Endometrium (tissue), 2 donors: ENCODE data around the gene SCUBE1.

Source experiments
- FAIRE-seq: peaks from 2 replicates; lab custom pipeline; 2012; peaks lifted over from hg19 to GRCh38; lab: Jason Lieb, UNC
- donor health status: control.
- donor health status: control.

Gene SCUBE1

DNA sequence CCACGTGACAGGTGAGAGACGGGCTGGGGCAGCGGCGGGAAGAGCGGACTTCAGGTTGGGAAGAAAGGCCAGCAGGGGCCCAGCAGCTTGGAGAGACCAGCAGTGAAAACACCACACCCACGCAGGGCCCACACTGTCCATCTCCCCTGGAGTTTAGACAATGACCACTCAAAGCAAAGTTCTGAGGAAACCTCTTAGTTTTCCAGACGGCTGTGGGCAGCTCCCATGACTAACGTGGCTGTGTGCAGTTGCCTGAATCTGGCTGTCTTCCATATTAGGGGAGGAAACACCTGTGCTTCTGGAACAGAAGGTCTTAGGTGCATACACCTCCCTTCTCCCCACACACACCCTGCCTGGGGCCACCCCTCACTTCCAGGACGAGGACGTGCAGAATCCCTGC is 85.6 kb downstream of the SCUBE1 start:
- FAIRE-seq: no peak

- FAIRE-seq: no peak
Measured at GRCh38 chr22:43256976-43257545, 86.1 kb downstream of the SCUBE1 start.

- FAIRE-seq: no peak
Measured at GRCh38 chr22:43256569-43256968, 86.6 kb downstream of the SCUBE1 start.

DNA sequence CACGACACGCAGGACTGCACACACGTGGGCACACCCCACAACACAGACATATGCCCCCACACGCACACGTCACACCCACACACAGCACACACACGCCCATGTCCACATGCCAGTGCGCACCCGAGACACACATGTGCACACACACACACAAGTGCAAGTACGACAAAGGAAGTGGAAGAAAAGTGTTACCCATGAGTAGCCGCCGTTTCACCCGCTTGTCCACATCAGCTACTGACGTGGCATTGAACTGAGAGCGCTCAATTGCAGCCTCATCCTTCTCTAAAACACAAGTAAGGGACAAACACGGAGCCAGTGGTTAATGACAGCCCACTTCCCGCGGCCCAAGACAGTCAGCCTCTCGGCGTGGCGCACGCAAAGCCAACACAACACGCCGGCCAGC is 87.9 kb downstream of the SCUBE1 start:
- FAIRE-seq: no peak

DNA sequence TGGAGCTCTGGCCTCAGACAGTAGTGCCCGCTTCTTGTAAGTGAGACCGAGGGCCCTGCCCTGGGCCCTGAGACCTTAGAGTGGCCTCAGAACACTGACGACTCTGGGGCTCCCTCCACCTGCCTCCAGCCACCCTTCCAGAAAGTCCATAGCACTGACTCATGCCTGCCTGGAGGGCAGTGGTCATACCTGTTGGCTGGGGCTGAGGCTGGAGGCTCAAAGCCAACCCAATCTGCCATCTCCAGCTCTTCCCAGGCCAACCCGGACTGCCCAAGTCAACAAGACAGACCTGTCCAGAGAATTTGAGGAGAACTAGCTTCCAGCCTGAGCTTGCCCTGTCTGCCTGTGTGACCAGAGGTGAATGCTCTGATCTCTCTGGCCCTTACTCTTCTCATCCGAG is 89.3 kb downstream of the SCUBE1 start:
- no peak for FAIRE-seq

DNA sequence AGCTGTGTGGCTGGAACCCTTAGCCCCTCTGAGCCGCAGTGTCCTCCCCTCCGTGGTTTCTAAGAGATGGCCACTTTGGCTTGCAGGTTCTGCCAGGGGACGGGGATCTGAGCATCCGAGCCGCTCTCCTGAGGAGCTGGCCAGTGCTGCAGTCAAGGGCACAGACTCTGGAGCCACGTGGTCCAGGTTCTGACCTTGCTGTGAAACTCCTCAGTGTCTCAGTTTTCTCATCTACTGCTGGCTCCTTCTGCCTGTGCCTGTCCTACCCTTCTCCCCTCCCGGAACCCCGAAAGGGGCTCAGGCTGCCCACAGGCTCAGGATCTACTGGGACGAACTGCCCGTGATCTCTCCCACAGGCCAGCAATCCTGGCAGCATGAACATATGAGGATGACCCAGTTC is 90.9 kb downstream of the SCUBE1 start:
- no peak for FAIRE-seq

DNA sequence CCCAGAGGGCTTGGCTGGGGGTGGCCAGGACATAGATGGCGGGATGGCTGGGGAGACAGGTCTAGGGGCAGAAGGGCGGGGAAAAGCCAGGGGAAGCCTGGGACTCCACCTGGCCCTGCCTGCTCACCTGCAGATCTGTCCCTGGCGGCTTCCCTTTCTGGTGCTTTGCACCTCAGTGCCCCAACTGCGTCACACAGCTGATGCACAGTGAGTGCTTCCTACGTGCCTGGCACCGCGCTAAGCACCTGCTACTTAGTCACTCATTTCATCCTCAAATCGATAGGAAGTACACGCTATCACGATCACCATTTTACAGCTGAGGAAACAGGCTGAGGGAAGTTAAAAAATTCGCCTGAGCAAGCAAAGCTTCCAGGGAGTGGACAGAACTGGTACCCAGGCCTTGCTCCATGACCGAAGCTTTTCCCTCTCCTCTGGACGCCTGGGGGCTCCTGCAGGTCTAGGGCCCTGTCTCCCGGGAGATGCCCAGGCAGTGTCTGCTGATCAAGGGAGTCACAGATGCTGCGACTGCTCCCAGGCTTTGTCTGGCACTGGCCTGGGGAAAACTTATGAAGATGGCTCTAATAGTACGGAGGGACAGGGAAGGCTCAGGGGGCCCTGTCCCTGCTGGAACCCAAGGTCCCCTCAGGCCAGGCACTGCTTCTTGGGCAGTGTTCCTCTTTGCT is 93.2 kb downstream of the SCUBE1 start:
- FAIRE-seq: no peak

DNA sequence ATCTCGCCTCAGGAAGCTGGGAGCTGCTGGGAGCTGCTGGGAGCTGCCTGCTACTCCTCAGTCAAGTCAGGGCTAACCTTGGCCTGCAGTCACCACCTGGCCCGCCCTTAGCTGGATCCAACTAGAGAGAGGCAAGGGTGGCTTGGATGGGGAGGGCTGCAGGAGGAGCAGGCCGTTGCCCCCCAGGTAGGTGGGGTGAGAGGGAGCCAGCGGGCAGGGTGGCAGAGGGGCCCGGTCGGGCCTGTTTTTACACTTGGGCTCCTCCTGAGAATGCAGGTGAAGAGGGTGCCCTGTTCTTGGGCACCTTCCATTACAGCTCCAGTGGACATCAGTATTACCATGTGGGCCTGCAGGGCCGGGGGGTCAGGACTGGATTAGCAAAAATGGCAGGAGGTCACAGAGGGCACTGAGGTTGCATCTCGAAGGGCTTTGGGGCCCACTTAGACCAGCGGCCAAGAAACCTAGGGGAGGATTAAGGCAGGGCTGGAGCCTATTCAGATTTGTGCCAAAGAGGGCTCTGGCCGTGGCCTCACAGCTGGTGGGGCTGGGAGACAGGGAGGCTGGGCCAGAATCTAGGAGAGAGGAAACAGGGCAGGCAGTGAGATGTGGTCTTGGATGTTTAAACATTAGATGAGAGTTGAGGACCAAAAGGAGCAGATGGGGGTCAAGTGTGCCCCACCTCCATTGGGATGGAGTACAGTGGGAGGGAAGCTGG is 95.5 kb downstream of the SCUBE1 start:
- no peak for FAIRE-seq

- FAIRE-seq: no peak
Measured at GRCh38 chr22:43246188-43246587, 97.0 kb downstream of the SCUBE1 start.

DNA sequence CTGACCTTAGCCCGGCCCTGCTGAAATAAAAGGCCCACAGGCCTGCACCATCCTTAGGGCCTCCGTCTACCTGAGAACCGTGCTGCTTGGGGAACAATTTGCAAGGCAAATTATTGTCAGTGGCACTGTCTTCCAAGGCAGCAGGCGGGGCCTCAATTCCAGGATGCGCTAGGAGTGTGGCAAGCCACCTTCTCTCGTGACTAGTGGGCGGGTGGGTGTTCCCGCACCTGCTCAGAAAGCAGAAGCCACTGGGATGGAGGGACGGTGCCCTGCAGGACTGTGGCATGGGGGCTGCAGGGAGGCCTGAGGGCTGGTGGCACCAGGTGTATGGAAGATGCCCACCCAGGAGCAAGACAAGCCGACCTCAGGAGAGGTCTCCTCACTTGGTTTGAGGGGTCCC is 97.5 kb downstream of the SCUBE1 start:
- FAIRE-seq: no peak

- no peak for FAIRE-seq
Measured at GRCh38 chr22:43244803-43245527, 98.2 kb downstream of the SCUBE1 start.

- no peak for FAIRE-seq
Measured at GRCh38 chr22:43244402-43244801, 98.8 kb downstream of the SCUBE1 start.

DNA sequence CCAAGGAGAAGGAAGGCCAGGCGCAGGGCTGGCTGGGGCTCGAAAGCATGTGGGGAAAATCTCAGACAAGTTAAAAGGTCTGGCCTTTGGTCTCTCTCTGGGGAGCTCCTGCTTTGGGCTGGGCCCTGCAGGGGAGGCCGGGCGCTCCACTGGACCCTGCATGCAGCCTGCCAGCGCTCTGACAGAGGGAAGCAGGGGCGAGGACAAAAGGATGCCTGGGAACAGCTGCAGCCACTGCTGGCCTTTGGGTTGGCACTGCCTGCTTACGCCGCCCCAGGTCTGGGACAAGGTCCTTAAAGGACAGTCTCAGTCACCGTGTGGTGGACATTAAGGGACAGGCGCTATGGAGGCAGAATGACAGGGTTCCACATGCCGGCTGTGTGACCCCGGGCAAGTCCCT is 99.8 kb downstream of the SCUBE1 start:
- no peak for FAIRE-seq

GRCh38 chr22:43242627-43243026 is 100.5 kb downstream of the SCUBE1 start:
- FAIRE-seq: no peak

DNA sequence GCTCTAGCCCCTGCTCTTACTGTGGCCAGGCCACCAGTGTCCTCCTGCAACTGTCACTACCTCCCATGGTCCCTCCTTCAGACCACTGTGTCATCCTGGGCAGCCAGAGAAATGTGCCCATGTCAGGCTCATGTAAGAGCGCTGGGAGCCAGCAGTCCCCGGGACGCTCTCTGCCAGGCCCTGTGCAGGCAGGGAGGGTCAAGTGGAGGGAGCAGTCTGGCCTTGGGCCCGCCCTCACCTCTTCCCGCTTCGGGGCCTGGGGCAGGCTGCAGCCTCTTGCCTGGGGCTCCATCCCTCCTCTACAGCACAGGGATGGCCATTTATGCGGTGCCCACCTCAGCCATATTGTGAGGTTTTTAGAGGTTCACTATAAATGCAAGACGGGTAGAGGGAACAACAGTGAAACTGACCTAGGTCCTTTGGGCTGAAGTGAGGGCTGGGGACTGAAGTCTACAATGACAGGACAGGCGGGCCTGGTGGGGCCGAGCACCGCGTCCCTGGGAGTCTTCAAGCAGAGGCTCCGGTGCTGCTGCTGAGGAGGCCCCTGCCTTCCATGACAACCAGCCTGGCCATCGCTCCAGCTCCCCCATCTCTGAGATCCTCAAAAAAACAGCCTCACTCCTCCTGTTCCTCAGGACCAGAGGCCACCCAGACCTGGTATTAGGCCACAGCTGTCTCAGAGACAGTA is 101.3 kb downstream of the SCUBE1 start:
- FAIRE-seq: no peak

GRCh38 chr22:43241138-43241597 is 102.0 kb downstream of the SCUBE1 start:
- FAIRE-seq: no peak

GRCh38 chr22:43240614-43241013 is 102.6 kb downstream of the SCUBE1 start:
- no peak for FAIRE-seq

DNA sequence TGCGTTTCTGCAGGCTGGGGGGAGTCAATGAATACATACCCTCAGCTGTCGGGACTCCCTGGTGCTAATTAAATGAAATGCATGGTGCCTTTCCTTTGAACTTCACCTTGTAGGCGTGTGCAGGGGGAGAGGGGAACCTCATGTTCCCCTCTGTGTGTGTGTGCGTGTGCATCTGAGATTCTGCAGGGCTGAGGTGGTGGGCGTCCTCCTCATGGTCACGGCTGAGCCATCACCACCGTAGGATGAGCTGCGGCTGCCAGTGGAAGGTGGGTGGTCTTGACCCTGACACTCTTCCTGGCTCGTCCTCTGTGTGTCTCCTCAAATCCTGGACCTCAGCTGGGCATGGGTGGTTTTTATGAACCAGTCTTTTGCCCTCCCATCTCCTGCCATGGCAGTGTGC is 103.2 kb downstream of the SCUBE1 start:
- no peak for FAIRE-seq

GRCh38 chr22:43239193-43239780 is 103.9 kb downstream of the SCUBE1 start:
- FAIRE-seq: no peak

DNA sequence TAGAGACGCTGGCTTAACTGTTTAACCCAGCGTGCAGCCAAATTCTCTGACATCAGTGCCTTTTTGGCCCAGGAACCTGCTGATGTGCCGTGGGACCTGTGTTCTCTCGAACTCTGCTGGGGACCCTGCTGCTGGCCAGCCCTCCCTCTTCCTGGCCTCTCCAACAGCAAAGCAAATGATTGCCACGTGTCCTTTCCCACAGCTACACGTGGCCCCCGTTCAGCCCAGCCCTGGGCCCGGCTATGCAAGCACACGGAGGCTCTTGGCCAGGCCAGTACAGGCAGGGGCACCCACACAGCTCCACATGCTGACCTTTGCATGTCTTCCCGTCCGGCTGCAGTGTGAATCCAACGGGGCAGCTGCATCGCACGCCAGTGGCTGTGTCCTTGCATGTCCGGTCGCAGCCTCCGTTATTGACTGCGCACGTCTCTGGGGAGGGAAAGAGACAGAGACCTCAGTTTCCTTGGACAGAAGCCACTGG is 104.6 kb downstream of the SCUBE1 start:
- no peak for FAIRE-seq

DNA sequence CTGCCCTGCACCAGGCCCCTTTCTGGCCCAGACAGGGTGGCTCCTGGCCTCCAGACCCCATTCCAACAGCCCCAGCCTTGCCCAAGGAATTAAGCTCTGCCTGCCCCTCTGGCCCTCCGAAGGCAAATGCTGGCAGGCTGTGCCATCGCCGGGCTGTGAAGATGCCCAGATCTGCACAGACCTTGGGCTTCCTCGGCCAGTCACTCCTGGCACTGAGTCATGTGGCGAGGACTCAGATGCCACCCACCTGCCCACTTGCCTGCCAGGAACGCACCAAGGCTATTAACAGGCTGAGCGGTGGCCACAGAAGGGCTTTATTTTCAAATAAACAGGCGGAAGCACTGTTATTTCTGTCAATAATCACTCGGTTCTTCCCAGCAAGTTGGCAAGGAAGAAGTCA is 105.9 kb downstream of the SCUBE1 start:
- FAIRE-seq: no peak
